Muscle layer of duodenum (tissue), 2 donors: ENCODE measurements around the gene SULF2.

Experiments used
- H3K27ac ChIP-seq: one replicate; pipeline ENCODE4 v1.7.0; 2013; ENCODE audit warnings: mild to moderate bottlenecking, low read length
- H3K27me3 ChIP-seq: one replicate; pipeline ENCODE4 v1.7.0; 2013; ENCODE audit warnings: low read depth, mild to moderate bottlenecking, control low read depth, low read length
- H3K36me3 ChIP-seq, 2 donors: one replicate each; pipeline ENCODE4 v1.7.0; 2013; ENCODE audit warnings: low read length in 2 of 2, control low read depth in 1 of 2, mild to moderate bottlenecking in 1 of 2; ENCODE audit not compliant: insufficient read depth in 2 of 2, control insufficient read depth in 1 of 2
- H3K4me1 ChIP-seq, 2 donors: one replicate each; pipeline ENCODE4 v1.7.0; 2013; ENCODE audit warnings: low read length in 2 of 2, mild to moderate bottlenecking in 2 of 2, control low read depth in 1 of 2, moderate library complexity in 1 of 2; ENCODE audit not compliant: insufficient read depth in 2 of 2, control insufficient read depth in 1 of 2
- H3K4me3 ChIP-seq, 2 donors: one replicate each; pipeline ENCODE4 v1.7.0; 2013; ENCODE audit warnings: low read length in 2 of 2, low read depth in 1 of 2, mild to moderate bottlenecking in 1 of 2
- H3K9me3 ChIP-seq, 2 donors: one replicate each; pipeline ENCODE4 v1.7.0; 2013; ENCODE audit warnings: low read length in 2 of 2, control low read depth in 1 of 2, mild to moderate bottlenecking in 1 of 2; ENCODE audit not compliant: control insufficient read depth in 1 of 2
- donor health status: healthy.

SULF2 gene

GRCh38 chr20:47790580-47790965 is 5.3 kb upstream of the SULF2 start:
- H3K27me3 ChIP-seq: no peaks in the 10 kb centered on the region
- no peak overlapping the region for H3K27ac ChIP-seq
- peaks cover 0 to 18% of the 10 kb centered on the region in 2 donors for H3K4me1 ChIP-seq
- no peak overlapping the region for H3K4me3 ChIP-seq
- no peaks in the 10 kb centered on the region for H3K36me3 ChIP-seq
- no peaks in the 10 kb centered on the region for H3K9me3 ChIP-seq

GRCh38 chr20:47789764-47790579 is 4.7 kb upstream of the SULF2 start:
- H3K36me3 ChIP-seq: no peaks in the 10 kb centered on the region
- no peak overlapping the region for H3K27ac ChIP-seq
- H3K4me1 ChIP-seq: peaks cover 0 to 18% of the 10 kb centered on the region in 2 donors
- no peaks in the 10 kb centered on the region for H3K27me3 ChIP-seq
- no peaks in the 10 kb centered on the region for H3K9me3 ChIP-seq
- H3K4me3 ChIP-seq: no peak overlapping the region

GRCh38 chr20:47789081-47789763 is 3.9 kb upstream of the SULF2 start:
- H3K4me3 ChIP-seq: no peak overlapping the region
- H3K4me1 ChIP-seq: peaks cover 0 to 21% of the 10 kb centered on the region in 2 donors
- no peaks in the 10 kb centered on the region for H3K9me3 ChIP-seq
- no peaks in the 10 kb centered on the region for H3K36me3 ChIP-seq
- no peaks in the 10 kb centered on the region for H3K27me3 ChIP-seq
- no peak overlapping the region for H3K27ac ChIP-seq

- no peaks in the 10 kb centered on the region for H3K9me3 ChIP-seq
- no peak overlapping the region for H3K27ac ChIP-seq
- H3K27me3 ChIP-seq: no peaks in the 10 kb centered on the region
- peaks cover 3 to 26% of the 10 kb centered on the region in 2 donors for H3K4me1 ChIP-seq
- no peaks in the 10 kb centered on the region for H3K36me3 ChIP-seq
- H3K4me3 ChIP-seq: no peak overlapping the region
Measured at GRCh38 chr20:47788741-47789080, 3.4 kb upstream of the SULF2 start.

- H3K27ac ChIP-seq: no peak overlapping the region
- peaks cover 16 to 32% of the 10 kb centered on the region in 2 donors for H3K4me1 ChIP-seq
- peak overlapping the region; percentile 73 to 77 for H3K4me3 ChIP-seq
- no peaks in the 10 kb centered on the region for H3K27me3 ChIP-seq
- no peaks in the 10 kb centered on the region for H3K9me3 ChIP-seq
- H3K36me3 ChIP-seq: no peaks in the 10 kb centered on the region
Measured at GRCh38 chr20:47786765-47787107, 1.5 kb upstream of the SULF2 start.

GRCh38 chr20:47785854-47786764 is 828 bp upstream of the SULF2 start:
- no peaks in the 10 kb centered on the region for H3K9me3 ChIP-seq
- peak overlapping the region; percentile 73 to 77 for H3K4me3 ChIP-seq
- no peaks in the 10 kb centered on the region for H3K27me3 ChIP-seq
- peaks cover 16 to 35% of the 10 kb centered on the region in 2 donors for H3K4me1 ChIP-seq
- peak overlapping the region; percentile 63 for H3K27ac ChIP-seq
- no peaks in the 10 kb centered on the region for H3K36me3 ChIP-seq

- Histone ChIP-seq H3K27ac (peak overlapping the region; percentile 51), H3K36me3 (no peaks in the 10 kb centered on the region), H3K27me3 (no peaks in the 10 kb centered on the region), H3K4me3 (peak overlapping the region; percentile 66 to 76), H3K4me1 (peaks cover 16 to 26% of the 10 kb centered on the region in 2 donors), H3K9me3 (no peaks in the 10 kb centered on the region)
Measured at GRCh38 chr20:47784599-47785310, 526 bp downstream of the SULF2 start.

- Histone ChIP-seq H3K4me1 (peaks cover 16 to 19% of the 10 kb centered on the region in 2 donors), H3K9me3 (no peaks in the 10 kb centered on the region), H3K4me3 (peak overlapping the region; percentile 66 to 76), H3K36me3 (no peaks in the 10 kb centered on the region), H3K27me3 (no peaks in the 10 kb centered on the region), H3K27ac (no peak overlapping the region)
Measured at GRCh38 chr20:47783828-47784598, 1.3 kb downstream of the SULF2 start.

- H3K4me1 ChIP-seq: peaks cover 16 to 17% of the 10 kb centered on the region in 2 donors
- H3K27me3 ChIP-seq: no peaks in the 10 kb centered on the region
- no peaks in the 10 kb centered on the region for H3K9me3 ChIP-seq
- no peaks in the 10 kb centered on the region for H3K36me3 ChIP-seq
- no peak overlapping the region for H3K27ac ChIP-seq
- no peak overlapping the region for H3K4me3 ChIP-seq
Measured at GRCh38 chr20:47782920-47783552, 2.2 kb downstream of the SULF2 start.

GRCh38 chr20:47782076-47782475 is 3.2 kb downstream of the SULF2 start:
- Histone ChIP-seq H3K27ac (no peak overlapping the region), H3K9me3 (no peaks in the 10 kb centered on the region), H3K27me3 (no peaks in the 10 kb centered on the region), H3K36me3 (no peaks in the 10 kb centered on the region), H3K4me1 (peaks cover 16 to 17% of the 10 kb centered on the region in 2 donors), H3K4me3 (no peak overlapping the region)
